GM19397 (cell line): ENCODE measurements around the gene ASTN1.

Experiments
- ATAC-seq: cut with Tn5 transposase; IDR thresholded peaks from one replicate; pipeline ENCODE4 v1.9.1; 2021; ENCODE audit warnings: mild to moderate bottlenecking, moderate library complexity; ENCODE audit not compliant: unreplicated experiment

ASTN1 gene

DNA sequence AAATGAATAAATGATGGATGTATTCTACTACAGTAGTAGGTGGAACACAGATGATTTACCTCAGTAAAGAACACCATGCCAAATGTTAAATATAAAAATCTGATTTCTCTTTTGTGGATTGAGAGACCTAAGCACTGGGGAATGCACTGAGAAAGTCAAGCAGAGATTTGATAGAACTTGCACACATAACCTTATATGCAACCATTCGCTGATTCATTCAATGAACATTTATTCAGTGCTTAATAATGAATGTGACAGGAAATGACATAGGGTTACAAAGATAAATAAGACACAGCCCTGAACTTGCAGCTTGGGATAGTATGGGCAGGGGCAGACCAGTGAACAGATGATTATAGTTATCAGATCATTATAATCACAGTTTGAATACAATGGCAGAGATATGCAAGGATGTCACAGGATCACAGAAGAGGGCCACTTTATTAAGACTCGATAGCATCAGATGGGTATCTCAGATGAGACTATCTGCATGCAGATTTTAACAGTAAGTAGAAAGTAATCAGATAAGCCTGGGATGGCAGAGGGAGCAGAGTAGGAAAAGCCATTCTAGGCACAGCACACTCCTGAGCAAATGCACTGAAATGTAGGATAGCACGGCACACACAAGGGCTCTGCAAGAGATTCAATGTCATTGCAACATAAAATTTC lies 169.4 kb downstream of the ASTN1 start:
- no peak for ATAC-seq

DNA sequence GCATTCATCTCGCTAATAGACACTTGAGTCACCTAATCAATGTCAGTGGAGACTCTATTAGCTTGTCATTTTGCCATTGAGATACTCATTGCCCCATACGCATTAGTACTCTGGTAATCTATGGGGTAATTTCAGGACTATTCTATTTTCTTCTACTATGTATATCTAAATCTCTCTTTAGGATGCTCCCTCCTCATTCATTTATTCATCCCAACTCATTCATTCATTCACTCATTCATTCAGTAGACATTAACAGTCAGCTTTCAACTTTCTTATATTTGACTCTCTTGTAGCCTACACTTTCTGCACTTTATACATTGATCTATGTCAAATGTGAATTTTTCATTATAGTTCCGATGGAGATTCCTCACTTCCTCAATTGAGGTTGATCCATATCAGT lies 170.9 kb downstream of the ASTN1 start:
- ATAC-seq, result no peak

DNA sequence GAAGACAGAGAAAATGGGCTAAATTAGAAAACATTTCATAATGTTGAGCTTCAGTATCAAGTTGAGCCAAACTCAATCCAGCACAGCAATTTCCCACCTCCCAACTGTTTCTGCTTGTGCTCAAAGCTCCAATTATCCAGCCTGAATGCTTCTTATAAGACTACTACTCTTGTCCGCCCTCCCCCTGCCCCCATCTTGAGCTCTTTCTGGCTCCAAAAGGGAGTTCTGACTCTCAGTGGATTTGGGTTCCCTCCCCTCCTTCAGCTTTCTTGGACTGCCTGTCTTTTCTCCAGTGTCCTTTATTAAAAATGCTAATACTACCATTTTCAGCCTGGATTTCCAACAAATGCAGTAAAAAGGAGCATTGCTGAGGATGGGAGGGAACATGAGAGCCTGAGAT lies 174.8 kb downstream of the ASTN1 start:
- ATAC-seq, result no peak

GRCh38 chr1:176989023-176989422 lies 175.5 kb downstream of the ASTN1 start:
- no peak for ATAC-seq

GRCh38 chr1:176987016-176987415 lies 177.5 kb downstream of the ASTN1 start:
- ATAC-seq, result no peak

GRCh38 chr1:176983731-176984130 lies 180.8 kb downstream of the ASTN1 start:
- ATAC-seq, result no peak

- no peak for ATAC-seq
Measured at GRCh38 chr1:176976771-176977170, 187.7 kb downstream of the ASTN1 start.

GRCh38 chr1:176976225-176976624 lies 188.3 kb downstream of the ASTN1 start:
- ATAC-seq, result no peak

GRCh38 chr1:176964687-176965086 lies 199.8 kb downstream of the ASTN1 start:
- ATAC-seq, result no peak

DNA sequence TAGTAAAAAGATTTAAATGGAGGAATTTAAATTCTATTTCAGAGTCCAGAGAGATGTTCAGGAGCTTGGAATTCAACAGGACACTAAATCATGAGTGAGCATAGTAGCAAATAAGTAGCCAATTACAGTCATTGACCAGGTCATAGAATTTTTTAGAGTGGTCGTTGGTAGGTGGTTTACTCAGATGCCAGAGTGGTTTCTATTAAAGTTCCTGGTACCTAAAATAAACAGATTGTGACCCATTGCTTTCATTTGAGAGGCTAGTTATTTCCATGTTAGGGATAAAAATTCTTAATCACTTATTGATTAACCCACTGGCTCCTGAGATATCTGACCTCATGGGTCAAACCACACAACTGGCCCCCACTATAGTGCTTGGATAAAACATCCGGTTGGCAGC lies 201.3 kb downstream of the ASTN1 start:
- ATAC-seq, result no peak

DNA sequence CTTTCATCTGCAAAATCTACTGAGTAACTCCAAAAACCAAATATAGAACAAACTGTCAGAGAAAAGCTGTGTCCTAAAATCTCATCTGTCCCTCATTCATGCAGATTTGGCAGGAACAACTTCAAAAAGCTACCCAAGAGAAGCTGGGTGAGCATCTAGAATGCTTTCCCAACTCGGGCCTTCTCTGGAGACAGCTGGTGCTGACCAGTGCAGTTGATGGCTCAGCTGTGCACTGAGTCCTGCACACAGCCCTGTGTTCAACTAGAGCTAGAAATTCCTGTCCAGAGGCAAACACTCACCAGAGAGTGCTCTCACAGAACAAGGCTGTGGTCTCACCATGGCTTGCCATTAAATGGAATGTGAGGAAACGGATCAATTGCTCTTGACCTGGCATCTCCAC lies 202.8 kb downstream of the ASTN1 start:
- ATAC-seq, result no peak

DNA sequence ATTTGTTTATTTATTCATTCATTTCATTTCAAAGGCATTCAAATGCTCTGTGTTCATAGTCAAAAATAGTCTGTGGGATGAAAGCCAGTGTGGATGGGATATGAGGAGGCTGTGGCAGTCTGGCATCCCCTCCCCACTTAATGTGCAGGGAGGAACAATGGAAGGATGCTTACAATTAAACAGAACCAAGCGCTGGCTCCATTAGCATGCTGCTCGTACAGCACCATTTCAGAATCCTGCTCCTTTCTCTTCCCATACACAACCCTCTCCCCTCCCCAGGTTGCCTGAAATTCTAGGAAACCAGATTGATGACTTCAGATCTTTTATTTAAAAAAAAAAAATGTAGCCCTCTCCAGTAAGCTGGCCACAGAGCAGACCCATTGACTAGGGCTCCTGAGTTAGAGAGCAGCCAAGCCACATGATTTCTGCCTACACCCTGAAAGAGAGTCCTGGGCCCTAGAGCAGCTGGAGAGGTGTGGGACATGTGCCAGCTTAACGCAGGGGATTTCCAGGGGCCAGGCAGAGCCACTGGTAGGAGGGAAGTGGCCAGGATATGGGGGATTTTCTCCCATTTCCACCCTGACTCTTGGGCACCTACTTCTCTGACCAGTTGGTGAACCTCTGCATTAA lies 205.2 kb downstream of the ASTN1 start:
- no peak for ATAC-seq

DNA sequence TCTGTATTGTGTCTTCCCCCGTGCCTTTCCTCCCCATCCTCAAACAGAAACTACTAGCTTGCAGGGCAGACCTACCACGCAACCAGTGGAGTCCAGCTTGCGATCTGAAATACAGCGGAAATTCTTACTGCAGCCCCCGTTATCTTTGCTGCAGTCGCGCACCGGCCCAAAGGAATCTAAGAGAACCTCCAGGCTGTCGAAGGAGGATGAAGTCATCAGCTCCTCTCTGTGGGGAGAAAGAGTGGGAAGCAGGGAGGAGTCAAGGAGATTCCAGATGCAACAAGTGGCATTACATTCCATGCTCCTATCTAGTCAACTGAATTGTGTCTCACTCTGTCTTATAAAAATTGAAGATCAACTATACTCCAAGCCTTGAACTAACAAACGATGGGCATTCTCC lies 206.9 kb downstream of the ASTN1 start:
- no peak for ATAC-seq

GRCh38 chr1:176954242-176954641 lies 210.3 kb downstream of the ASTN1 start:
- ATAC-seq, result no peak

- ATAC-seq, result no peak
Measured at GRCh38 chr1:176950736-176951324, 213.7 kb downstream of the ASTN1 start.

DNA sequence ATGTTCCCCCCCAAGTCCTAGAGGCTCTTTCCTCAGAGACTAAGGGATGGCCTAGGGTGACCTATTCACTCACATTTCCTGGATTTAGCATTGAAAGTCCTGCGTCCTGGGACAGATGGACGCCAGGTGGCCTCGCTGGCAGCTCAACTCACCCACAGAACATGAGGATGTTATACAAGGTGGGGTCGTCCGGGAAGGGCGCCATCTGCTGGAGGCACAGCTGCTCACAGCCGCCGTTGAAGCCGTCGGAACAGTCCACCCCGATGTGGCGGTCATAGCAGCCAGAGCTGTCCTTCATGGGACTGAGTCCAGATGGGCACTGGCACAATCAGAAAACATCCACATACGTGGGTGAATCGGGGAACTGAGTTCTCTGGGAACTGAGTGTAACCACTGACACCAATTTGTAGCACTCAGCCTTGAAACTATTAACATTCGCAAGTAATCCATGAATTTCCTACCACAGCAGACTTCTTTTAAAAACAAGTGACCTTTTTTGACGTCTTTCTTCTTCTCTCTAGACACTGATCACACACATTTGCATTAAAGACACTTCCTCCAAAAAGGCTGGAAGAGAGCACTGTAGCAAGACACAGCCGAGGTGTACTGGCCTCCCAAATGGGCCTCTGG lies 215.4 kb downstream of the ASTN1 start:
- peak; percentile 59 for ATAC-seq

- no peak for ATAC-seq
Measured at GRCh38 chr1:176944606-176945005, 219.9 kb downstream of the ASTN1 start.

GRCh38 chr1:176943783-176944182 lies 220.7 kb downstream of the ASTN1 start:
- ATAC-seq, result no peak

DNA sequence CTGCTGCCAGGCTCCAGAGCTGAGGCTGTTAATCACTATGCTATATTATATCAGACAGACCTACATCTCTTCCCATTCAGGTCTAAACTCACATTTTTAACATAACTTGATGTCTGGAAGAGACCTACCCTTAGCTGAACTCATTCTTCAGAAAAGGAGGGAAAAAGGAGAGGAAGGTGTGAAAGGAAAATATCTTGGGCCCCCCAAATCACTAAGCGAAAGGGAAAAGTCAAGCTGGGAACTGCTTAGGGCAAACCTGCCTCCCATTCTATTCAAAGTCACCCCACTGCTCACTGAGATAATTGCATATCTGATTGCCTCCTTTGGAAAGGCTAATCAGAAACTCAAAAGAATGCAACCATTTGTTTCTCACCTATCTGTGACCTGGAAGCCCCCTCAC lies 222.2 kb downstream of the ASTN1 start:
- no peak for ATAC-seq

GRCh38 chr1:176939993-176940392 lies 224.5 kb downstream of the ASTN1 start:
- ATAC-seq, result no peak

- no peak for ATAC-seq
Measured at GRCh38 chr1:176938375-176938774, 226.1 kb downstream of the ASTN1 start.

- ATAC-seq, result no peak
Measured at GRCh38 chr1:176934370-176934769, 230.1 kb downstream of the ASTN1 start.
